Suppressor macrophage (primary cell): ENCODE data around the gene CPSF6.
"Not testable (repeated sequence)": the region's sequence is repeated elsewhere in the genome, so short reads cannot be mapped to it uniquely, and the experiment has no call there.

Source experiments
- DNase-seq, 4 experiments: peaks; one replicate each; pipeline ENCODE4 v3.0.0-alpha.2; 2020 to 2022

The CPSF6 gene

DNA sequence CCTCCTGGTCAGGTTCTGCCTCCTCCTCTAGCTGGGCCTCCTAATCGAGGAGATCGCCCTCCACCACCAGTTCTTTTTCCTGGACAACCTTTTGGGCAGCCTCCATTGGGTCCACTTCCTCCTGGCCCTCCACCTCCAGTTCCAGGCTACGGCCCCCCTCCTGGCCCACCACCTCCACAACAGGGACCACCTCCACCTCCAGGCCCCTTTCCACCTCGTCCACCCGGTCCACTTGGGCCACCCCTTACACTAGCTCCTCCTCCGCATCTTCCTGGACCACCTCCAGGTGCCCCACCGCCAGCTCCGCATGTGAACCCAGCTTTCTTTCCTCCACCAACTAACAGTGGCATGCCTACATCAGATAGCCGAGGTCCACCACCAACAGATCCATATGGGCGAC is 19.3 kb downstream of the CPSF6 start:
- DNase-seq = no peak

GRCh38 chr12:69262264-69262974 is 23.1 kb downstream of the CPSF6 start:
- no peak for DNase-seq

- no peak for DNase-seq
These were observed 25.8 kb downstream of the CPSF6 start for GRCh38 chr12:69265205-69265604.

DNA sequence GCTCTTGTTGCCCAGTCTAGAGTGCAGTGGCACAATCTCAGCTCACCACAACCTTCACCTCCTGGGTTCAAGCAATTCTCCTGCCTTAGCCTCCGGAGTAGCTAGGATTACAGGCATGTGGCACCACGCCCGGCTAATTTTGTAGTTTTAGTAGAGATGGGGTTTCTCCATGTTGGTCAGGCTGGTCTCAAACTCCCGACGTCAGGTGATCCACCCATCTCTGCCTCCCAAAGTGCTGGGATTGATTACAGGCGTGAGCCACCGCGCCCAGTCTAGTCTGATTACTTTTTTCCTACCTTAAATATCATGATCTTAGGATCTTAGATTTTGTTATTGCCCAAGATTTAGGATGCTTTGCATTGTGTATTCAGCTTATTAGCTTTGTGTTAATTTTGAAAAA is 26.3 kb downstream of the CPSF6 start:
- DNase-seq = not testable (repeated sequence)

- DNase-seq = no peak
These were observed 26.8 kb downstream of the CPSF6 start for GRCh38 chr12:69266036-69266635.

DNA sequence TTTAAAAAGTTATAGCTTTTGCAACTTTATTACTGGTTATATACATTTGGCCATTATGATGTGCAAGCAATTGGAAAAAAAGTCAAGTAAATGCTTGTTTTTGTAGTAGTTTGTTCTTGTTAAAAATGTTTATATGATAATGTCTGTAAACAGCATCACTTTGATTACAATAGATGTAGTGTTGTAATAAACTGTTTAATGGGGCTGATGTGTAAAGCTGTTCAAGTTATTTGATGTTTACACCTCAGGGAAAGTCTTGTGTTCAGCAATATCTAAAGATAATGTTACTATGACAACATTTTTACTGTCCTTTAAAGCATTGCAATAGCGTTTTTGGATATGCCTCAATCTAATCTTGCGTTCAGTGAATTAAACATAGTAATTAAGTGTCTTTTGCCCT is 30.4 kb downstream of the CPSF6 start:
- DNase-seq = no peak

DNA sequence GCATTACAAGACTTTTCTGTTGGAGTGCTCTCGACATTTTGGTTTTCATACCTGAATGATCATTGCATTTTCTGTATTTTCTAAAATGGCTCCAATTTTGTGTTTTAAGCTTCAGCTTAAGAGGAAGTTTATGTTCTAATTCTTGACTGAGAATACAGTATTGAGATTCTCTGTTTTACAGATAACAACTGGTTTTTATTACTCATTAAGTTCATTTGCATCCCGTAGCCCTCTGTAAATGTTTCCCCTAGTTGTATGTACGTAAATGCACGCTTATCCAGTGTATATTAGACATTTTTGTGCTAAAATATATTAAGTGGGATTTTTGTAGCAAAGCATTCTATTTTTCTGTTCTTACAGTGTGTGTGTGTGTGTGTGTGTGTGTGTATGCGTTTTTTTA is 33.1 kb downstream of the CPSF6 start:
- no peak for DNase-seq

DNA sequence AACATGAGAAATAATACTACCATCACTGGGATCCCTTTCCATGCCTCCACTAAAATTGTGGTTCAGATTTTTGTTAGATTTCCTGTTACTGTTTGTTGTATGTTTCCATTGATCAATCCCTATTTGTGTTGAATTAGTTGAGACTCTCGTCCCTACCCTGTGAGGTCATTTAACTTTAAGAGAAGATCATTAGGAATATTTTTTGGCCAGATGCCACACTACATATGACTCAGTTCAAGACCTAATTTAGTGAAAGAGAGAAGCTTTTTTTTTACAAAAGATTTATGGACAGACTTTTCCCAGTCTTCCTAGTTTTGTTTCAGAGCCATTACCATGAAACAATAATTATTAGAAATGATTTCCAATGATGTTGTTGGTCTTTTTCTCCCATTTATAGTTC is 35.5 kb downstream of the CPSF6 start:
- no peak for DNase-seq

DNA sequence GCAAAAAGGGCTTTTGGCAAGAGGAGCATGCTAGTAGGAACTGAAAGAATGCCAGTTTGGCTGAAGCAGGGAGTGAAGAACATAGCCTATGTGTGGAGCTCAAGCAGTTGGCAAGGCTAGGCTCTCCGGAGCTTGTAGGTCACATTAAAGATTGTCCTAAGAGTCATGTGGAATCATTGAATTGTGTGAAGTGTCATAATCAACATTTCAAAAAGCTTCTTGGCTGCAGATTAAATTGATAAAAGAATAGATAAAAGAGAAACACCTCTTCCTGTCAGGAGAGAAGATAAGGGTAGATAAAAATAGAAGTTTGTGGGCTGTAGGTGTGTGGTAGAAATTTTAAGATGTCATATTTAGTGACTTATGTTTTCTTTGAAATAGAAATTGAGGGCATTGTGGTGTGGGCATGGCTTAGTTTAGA is 36.1 kb downstream of the CPSF6 start:
- peak in 3 of 4 experiments; percentile 5 to 24 (median 14) for DNase-seq

GRCh38 chr12:69278814-69279782 is 39.7 kb downstream of the CPSF6 start:
- no peak for DNase-seq

GRCh38 chr12:69284131-69284530 is 44.8 kb downstream of the CPSF6 start:
- peak; percentile 82 to 88 (median 86) for DNase-seq

DNA sequence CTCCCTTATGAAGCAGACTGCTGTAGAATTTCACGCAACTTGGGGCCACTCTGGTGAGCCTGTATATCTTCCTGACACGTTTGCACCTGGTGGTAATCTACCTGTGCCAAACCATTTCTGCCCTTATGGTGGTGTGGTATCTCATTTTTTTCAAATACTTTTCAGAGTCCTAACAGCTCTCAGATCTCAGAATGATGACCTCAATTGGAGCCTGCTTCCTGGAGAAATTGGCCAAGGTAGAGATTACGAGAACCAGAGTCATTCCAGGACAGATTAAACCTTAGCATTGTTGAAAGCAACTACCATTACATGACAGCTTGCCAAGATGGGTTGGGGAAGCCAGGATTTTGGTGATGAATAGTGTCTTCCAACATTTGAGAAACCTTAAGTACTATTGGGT is 48.2 kb downstream of the CPSF6 start:
- no peak for DNase-seq

DNA sequence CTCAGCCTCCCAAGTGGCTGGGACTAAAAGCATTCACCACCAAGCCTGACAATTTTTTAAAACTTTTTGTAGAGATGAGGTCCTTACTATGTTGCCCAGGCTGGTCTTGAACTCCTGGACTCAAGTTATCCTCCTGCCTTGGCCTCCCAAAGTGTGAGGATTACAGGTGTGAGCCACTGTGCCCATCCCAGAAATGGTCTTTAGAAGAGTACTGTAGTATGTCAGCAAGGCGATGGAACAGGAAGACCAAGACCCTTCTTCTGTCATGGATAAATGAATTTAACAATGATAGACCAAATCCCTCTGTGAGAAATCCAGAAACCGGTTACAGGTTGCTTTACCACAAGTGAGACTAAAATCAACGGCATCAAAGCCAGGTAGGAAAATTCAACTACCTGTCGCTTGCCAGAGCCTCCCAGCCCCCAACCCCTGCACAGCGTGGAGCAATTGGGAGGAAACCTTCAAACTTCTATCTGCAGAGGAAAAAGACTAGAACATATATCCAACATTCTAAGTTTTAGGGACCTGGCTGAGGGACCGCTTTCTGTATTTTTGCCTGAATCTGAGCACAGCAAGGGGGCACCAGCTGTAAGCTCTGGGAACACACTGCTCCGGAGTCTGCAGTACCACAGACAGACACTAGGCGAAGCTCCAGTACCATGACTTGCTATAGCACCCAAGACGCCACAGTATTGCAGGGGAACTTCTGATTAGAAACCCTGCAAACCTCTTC is 51.3 kb downstream of the CPSF6 start:
- DNase-seq = peak; percentile 92 to 94 (median 93)

GRCh38 chr12:69291278-69291593 is 51.9 kb downstream of the CPSF6 start:
- no peak for DNase-seq

GRCh38 chr12:69298133-69298532 is 58.8 kb downstream of the CPSF6 start:
- no peak for DNase-seq

- no peak for DNase-seq
These were observed 59.6 kb downstream of the CPSF6 start for GRCh38 chr12:69298947-69299346.

DNA sequence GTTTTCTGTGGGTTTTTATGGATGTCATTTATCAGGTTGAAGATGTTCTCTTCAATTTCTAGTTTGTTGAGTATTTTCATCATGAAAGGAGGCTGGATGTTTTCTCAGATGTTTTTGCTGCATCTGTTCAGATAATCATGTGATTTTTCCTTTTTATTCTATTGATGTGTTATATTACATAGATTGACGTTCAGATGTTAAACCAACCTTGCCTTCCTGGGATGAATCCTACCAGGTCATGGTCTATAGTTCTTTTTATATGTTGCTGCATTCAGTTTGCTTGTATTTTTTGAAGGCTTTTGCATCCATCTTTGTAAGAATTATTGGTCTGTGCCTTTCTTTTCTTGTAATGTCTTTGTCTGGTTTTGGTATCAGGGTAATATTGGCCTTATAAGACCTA is 64.9 kb downstream of the CPSF6 start:
- no peak for DNase-seq

DNA sequence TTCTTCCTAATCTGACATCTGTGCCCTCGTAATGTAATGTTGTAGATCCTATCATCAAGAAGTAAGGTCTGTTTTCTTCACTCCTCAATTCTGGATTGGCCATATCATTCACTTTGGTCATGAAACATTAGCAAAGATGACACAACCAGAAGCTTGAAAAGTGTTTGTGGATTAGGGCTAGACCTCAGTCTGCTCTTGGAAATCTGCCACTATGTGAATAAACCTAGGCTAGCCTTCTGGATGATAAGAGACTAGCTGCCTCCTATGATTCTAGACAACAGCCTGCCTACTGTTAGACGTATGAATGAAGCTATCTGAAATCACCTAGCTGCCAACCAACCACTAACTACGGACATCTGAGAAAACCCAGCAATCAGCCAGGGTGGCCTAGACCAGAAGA is 70.1 kb downstream of the CPSF6 start:
- no peak for DNase-seq

DNA sequence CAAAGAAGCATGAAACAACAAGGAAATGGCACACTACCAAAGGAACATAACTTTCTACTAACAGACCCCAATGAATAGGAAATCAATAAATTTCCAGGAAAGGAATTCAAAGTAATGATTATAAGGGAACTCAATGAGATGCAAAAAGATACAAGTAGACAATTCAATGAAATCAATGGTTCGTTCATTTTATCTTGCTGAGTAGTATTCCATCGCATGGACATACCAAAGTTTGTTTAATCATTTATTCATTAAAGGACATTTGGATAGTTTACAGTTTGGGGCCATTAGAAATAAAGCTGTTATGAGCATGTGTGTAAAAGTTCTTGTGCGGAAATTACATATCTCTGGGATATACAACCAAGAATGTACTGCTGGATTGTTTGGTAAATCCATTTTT is 73.8 kb downstream of the CPSF6 start:
- DNase-seq = no peak

GRCh38 chr12:69316784-69317183 is 77.4 kb downstream of the CPSF6 start:
- not testable (repeated sequence) for DNase-seq

DNA sequence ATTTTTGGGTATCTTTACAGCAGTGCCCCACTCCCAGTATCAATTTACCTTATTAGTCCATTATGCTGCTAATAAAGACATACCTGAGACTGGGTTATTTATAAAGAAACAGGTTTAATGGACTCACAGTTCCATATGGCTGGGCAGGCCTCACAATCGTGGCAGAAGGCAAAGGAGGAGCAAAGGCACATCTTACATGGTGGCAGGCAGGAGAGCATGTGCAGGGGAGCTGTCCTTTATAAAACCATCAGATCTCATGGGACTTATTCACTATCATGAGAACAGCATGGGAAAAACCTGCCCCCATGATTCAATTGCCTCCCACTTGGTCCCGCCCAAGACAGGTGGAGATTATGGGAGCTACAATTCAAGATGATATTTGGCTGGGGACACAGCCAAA is 77.9 kb downstream of the CPSF6 start:
- DNase-seq = not testable (repeated sequence)

DNA sequence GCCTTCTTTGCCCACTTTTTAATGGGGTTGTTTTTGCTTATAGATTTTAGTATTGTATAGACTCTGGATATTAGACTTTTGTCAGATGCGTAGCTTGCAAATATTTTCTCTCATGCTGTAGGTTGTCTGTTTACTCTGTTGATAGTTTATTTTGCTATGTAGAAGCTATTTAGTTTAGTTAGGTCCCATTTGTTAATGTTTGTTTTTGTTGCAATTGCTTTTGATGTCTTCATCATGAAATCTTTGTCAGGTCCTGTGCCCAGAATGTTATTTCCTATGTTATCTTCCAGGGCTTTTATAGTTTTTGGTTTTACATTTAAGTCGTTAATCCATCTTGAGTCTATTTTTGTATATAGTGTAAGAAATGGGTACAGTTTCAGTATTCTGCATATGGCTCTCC is 78.9 kb downstream of the CPSF6 start:
- DNase-seq = no peak

GRCh38 chr12:69321351-69321750 is 82.0 kb downstream of the CPSF6 start:
- peak in 2 of 4 experiments; percentile 49 to 53 for DNase-seq
